HG03439 (cell line): ENCODE data around the gene KLK12.

Experiments used
- ATAC-seq: cut with Tn5 transposase; IDR thresholded peaks from one replicate; pipeline ENCODE4 v1.9.1; 2021; ENCODE audit warnings: mild to moderate bottlenecking, moderate library complexity; ENCODE audit not compliant: unreplicated experiment

KLK12 gene

GRCh38 chr19:50983625-50984292, 51.0 kb downstream of the KLK12 start, which contains the start of gene KLK7:
Gene KLK7, minus strand, starts transcription at chr19:50983917. Its CDS starts 1,518 bp downstream, at chr19:50982399.
- ATAC-seq, result no peak

GRCh38 chr19:50982186-50982585, 52.6 kb downstream of the KLK12 start:
- ATAC-seq, result no peak

GRCh38 chr19:50981587-50982146, 53.1 kb downstream of the KLK12 start:
- no peak for ATAC-seq

- no peak for ATAC-seq
Observed at GRCh38 chr19:50980208-50980607, 54.6 kb downstream of the KLK12 start.

GRCh38 chr19:50979758-50980157, 55.0 kb downstream of the KLK12 start:
- ATAC-seq, result no peak
